CD4-positive, alpha-beta T cell treated with Interleukin-21 for 1 hour (primary cell): ENCODE results near the gene CEP192.
A peak's percentile ranks its signal among the peaks of the same experiment; 100 is the strongest.
"Not testable (repeated sequence)": the region's sequence is repeated elsewhere in the genome, so short reads cannot be mapped to it uniquely, and the experiment has no call there.

ENCODE experiments used
- DNase-seq: peaks from one replicate; pipeline ENCODE4 v3.0.0-alpha.2; 2020

The CEP192 gene, protein sequence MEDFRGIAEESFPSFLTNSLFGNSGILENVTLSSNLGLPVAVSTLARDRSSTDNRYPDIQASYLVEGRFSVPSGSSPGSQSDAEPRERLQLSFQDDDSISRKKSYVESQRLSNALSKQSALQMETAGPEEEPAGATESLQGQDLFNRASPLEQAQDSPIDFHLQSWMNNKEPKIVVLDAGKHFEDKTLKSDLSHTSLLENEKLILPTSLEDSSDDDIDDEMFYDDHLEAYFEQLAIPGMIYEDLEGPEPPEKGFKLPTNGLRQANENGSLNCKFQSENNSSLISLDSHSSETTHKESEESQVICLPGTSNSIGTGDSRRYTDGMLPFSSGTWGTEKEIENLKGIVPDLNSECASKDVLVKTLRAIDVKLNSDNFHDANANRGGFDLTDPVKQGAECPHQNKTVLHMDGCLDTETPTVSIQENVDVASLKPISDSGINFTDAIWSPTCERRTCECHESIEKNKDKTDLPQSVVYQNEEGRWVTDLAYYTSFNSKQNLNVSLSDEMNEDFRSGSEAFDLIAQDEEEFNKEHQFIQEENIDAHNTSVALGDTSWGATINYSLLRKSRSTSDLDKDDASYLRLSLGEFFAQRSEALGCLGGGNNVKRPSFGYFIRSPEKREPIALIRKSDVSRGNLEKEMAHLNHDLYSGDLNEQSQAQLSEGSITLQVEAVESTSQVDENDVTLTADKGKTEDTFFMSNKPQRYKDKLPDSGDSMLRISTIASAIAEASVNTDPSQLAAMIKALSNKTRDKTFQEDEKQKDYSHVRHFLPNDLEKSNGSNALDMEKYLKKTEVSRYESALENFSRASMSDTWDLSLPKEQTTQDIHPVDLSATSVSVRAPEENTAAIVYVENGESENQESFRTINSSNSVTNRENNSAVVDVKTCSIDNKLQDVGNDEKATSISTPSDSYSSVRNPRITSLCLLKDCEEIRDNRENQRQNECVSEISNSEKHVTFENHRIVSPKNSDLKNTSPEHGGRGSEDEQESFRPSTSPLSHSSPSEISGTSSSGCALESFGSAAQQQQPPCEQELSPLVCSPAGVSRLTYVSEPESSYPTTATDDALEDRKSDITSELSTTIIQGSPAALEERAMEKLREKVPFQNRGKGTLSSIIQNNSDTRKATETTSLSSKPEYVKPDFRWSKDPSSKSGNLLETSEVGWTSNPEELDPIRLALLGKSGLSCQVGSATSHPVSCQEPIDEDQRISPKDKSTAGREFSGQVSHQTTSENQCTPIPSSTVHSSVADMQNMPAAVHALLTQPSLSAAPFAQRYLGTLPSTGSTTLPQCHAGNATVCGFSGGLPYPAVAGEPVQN (N-terminal part only)

DNA sequence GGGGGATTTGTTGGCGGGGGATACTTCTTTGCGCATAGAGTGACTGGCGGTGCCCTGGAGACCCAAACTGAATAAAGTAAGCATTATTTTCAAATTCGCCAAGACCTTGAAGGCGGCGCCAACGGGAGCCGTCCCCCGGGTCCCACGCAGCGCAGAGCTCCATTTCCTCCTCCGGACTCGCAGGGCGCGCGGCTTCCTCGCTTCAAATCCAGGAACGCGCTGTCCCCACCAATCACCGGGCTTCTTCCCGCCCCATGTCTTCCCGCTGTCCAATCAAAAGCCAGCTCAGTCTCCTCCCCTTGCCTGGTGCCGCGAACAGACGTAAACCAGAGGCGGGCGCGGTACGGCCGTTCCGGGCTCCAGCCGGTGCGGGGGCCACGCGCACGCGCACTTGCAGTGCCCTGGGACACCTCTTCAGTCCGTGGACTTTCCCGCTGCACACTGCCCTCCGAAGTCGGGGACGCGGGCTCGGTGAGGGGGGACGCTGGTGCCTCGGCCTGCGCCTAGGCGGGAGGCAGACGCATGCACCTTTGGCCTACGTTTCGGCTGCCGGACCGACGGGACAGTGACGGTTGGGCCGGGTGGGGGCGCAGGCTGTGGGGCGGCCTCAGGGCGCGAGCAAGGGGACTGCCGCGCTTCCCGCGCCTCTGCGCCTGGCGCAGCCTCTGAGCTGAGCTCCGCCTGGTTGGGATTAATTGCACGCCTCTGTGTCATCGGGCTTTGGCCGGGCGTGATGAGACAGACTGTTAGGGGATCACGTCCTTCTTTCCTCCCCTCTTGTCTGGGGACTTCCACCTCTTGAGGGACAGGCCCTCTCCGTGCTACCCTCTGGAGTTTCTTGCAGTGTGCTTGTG lies at the start of gene CEP192:
Gene CEP192, plus strand, starts transcription at position 396 of the 854 bp plus-strand sequence. CDS start 8,063 bp downstream, outside the sequence.
- peak; percentile 99 for DNase-seq

DNA sequence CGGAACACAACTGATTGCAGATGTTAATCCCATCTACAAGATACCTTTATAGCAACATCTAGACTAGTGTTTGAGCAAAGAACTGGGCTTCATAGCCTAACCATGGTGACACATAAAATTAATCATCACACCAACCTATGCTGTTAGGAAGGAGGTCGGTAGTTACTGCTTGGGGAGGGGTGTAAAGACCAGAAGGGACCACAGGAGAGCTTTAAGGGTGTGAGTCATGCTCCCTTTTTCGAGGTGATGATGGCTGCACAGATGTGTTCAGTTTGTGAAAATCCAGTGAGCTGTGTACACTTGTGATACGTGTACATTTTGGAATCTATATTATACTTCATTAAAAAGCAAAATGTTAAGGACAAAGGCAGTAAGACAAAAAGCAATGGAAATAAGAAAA lies 47.9 kb upstream of the CEP192 start:
- DNase-seq, result no peak

DNA sequence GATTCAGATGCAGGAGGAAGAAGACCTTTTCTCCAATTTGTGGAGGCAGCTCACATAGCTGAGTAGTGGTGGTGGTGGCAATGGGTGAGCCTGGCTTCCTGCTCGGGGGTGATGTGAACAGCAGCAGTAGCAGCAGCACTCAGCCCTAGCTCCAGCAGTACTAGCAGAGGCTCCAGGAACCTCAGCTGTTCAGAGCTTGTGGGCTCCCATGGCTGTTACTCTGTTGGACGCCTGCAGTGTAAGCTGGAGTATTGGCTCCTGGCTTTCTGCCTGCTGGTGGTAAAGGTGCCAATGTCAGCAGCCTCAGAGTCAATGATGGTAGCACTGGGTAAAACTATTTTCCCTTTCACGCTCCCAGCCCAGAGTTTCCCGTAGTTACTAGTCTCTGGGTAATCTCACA lies 46.5 kb upstream of the CEP192 start:
- DNase-seq, result no peak

DNA sequence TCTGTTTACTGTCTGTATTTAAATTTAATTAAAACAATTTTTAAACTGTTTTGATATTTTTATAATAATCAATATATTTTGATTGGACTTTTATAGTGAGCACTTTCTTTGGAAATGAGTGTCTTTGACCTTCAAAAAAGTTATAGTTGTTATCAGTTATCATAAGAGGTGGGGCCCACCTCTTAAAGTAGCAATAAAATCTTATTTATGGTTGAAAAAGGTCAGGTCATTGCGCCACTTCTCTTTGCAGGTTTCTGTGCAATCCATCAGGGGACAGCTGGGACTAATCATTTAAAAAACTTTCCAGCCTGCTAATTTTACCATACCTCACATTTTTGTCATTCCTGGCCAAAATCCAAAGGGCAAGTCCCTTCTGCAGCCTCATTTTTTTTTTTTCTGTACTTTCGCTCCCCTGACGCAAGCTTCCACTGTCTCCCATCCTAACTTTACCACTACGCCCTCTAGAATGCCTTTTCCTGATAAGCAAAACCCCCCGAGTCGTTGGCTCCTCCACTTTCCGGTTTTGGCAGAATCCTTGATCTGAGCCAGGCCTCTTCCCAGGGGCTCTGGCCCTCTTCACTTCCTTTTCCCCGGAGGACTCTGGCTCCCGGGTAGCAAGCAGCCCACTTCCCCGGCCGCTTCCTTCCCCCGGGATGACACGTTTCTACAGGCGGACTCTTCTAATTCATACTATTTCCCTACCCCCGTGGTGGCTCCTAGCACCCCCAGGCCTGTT lies 44.4 kb upstream of the CEP192 start:
- no peak for DNase-seq

DNA sequence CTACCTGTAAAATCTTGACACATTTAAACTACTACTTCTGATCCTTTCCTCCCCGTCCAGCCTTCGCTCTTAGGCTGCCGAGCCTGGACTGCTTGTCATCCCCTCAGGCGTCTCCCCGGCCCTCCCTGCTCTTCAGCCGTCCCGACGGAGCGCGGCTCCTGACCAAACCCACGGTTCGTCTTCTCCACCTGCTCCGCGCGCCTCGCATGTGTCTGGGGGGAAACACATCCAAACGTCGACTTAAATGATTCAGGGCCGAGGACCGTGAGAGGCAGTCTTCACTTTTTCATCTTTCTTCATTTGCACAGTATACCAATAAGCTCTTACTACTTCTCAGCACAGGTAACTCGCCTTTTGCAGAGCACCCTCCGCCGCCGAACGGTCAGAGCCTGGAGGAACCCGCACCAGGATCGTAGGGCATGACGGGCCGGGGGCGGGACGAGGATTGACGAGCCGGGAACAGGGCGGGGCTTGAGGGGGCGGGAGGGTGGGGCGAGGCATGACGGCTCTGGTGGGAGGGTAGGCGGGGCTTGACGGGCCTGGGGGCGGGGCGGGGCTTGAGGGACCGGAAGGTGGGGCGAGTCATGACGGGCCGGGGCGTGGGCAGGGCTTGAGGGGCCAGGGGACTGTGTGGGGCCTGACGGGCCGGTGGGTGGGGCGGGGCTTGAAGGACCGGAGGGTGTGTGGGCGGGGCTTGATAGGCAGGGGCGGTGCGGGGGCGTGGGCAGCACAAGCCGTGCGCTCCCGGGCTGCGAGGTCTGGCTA lies 43.7 kb upstream of the CEP192 start, which contains the start of gene SEH1L:
Gene SEH1L, plus strand, starts transcription at position 727 of the 765 bp plus-strand sequence. CDS start 111 bp downstream, outside the sequence.
- DNase-seq, result peak; percentile 97

DNA sequence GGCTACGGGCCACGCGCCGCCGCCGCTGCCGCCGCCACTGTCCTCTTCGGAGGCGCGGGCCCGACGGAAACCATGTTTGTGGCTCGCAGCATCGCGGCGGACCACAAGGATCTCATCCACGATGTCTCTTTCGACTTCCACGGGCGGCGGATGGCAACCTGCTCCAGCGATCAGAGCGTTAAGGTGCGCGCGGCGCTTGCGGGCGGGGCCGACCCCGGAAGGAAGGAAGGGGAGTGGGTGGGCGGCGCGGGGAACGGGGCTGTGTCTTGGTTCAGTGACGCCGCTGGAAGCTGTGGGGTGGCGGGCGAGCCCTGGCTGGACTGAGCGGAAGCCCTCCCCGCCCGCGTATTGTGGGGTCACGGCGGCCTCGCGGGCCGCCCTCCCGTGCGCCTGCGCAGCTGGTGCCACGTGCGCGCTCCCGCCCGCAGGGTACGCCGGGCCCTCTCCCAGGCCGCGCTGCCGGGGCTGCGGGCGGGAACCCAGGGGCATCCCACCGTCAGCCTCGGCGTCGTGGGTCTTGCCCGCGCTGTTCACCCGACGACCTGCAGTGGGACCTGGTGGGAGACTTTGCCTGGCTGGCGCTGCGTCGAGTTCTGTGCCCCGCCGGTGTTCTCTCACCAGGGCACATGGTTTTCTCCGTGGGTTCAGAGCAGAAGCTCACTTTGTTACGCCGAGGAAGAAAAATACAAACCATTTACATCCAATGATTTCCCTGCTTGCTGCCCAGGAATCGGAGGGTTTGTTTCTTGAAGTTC lies 42.9 kb upstream of the CEP192 start:
- DNase-seq, result peak; percentile 99

DNA sequence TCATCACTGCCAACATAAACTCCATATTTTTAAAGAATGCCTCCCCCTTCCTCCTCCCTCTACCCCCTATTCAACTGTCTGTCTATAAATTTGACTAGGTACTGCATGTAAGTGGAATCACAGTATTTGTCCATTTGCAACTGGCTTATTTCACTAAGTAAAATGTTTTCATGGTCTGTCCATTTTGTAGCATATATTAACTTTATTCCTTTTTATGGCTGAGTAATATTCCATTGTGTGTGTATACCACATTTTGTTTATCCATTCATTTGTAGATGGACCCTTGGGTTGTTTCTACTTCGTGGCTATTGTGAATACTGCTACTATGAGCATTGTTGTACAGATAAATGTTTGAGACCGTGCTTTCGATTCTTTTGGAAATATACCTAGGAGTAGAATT lies 32.7 kb upstream of the CEP192 start:
- no peak for DNase-seq

DNA sequence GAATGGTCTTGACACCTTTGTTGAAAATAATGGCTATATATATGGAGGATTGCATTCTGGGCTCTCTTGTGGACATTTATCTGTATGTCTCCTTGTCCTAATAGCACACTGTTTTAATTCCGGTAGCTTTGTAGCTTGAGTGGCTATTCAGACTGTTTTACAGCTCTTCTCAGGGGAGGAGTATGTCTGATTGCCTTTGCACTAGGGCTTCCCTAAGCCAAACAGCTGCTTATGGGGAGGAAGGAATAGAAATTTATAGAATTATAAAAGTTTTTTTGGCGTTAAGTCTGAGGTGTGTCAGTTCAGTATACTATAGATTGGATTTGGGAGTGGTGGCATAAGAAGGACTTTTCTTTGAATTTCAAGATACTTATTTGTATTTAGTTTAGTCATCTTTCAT lies 30.8 kb upstream of the CEP192 start:
- DNase-seq, result no peak

DNA sequence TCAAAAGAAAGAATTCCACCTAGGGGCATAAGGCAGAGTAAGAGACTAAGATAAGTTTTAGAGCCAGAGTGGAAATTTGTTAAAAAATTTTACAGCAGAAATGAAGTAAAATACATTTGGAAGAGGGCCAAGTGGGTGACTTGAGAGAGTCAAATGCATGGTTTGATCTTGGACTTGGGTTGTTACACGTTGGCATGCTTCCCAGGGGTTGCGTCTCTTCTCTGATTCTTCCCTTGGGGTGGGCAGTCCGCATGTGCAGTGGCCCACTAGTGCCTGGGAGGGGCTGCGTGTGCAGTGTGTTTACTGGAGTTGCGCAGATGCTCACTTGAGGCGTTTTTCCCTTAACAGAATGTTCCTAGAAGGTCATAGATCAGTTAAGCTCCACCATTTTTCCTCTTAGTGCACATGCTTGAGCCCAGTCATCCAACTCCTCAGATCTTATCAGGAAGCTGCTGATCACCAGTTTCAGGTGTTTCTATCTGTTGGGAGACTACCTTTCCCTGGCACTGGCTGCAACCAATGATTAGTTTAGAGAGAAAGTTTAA lies 30.2 kb upstream of the CEP192 start:
- no peak for DNase-seq

DNA sequence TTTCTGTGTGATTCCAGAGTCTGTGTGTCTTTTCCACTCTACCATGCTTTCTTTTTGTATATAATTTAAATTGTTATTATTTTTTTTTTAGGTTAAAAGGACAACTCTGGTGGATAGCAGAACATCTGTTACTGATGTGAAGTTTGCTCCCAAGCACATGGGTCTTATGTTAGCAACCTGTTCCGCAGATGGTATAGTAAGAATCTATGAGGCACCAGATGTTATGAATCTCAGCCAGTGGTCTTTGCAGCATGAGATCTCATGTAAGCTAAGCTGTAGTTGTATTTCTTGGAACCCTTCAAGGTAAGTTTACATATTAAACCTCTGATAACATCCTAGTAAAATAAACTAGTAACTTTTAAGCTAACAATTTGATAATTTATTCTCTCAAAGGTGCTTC lies 28.1 kb upstream of the CEP192 start:
- DNase-seq, result no peak

DNA sequence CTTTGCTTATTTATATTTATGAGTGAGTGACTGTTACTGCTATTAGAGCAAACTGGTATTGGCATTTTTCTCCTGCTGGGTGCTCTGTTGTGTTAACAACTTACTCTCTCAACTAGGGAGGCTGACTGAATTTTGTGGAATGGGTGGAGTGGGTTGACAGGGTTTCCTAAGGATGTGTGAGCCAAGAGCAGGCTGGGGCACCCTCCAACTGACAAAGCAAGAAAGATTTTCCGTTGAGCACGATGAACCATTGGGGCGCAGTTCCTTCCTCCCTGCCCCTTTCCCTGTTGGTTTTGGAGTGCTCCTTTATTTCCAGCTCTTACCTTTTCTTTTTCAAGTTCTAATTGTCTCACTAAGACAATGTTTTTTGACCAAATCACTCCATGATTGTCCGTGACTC lies 23.0 kb upstream of the CEP192 start:
- no peak for DNase-seq

DNA sequence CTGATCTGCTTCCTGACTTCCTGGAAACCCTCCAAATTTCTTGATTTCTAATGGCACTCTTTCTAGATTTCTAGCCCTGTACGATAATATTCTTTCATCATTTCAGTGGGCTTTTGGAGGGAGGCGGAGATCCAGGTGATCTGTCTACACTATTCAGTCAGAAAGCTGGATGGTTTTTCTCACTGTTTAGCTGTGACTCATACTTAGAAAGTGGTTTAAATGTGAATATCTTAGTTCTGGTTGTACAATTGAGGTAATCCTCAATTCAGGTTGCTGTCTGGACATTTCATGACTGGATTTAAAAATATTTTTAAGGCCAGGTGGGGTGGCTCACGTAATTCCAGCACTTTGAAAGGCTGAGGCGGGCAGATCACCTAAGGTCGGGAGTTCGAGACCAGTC lies 22.5 kb upstream of the CEP192 start:
- DNase-seq, result no peak

DNA sequence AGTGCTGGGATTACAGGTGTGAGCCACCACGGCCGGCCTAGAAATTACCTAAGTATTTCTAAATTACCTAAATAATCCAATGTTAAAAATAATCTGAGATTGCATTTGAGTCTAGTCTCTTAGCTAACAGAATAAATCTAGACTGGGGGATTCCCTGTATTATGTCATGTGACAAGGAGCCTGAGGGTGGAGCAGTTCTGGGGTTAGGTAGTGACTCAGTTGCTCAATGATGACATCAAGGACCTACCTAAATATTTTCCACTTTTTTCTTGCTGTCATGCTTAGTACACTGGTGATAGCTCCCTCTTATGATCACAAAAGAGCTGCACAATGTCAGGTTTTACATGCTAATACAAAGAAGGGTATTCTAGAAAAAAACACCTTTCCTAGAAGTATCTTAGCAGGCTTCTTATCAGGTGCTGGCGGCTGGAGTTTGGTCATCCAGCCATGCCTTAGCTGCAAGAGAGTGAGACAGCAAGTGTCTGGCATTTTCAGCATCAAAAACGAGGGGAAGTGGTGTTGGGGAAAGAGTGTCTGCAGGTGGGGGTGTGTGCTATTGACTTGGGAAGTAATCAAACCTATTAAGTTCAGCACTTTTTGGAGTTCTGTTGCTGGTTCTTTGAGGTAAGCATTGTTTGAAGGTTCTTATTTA lies 17.5 kb upstream of the CEP192 start:
- DNase-seq, result no peak

DNA sequence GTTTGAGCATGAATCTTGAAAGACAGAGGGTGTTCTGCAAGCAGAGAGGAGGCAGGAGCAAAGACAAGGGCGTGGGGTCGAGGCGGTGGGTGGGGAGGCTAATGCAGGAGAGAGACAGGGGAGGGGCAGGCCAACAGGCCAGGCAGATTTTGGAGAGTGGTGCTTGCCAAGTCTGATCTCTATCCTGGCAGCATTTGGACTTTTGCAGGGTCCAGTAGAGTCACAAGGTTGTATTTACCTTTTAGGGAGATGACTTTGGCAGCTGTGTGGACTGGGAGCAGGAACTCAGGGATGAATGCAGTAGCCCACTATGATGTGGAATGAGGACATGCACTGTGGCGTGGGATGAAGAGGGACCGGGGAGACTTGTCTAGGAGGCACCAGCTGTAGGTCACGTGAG lies 15.7 kb upstream of the CEP192 start:
- no peak for DNase-seq

DNA sequence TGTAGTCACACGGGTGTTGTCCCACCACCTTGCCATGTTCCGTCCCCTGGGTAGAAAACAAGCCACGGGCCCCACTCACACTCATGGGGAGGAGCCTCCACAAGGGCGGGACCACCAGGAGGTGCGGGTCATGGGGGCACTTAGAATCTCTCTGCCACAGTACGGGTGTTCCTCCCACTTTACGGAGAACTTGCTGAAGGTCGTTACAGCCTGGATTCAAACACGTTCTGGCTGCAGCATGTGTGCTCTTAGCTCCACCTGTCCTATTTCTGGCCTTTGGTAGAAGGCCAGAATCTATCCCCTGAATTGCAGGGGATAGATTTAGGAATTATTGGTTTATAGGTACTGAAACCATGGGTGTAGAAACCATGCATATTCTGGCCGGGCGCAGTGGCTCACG lies 14.9 kb upstream of the CEP192 start:
- DNase-seq, result no peak

DNA sequence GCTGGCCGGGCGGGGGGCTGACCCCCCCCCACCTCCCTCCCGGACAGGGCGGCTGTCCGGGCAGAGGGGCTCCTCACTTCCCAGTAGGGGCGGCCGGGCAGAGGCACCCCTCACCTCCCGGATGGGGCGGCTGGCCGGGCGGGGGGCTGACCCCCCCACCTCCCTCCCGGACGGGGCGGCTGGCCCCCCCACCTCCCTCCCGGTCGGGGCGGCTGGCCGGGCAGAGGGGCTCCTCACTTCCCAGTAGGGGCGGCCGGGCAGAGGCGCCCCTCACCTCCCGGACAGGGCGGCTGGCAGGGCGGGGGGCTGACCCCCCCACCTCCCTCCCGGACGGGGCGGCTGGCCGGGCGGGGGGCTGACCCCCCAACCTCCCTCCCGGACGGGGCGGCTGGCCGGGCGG lies 11.1 kb upstream of the CEP192 start:
- DNase-seq, result not testable (repeated sequence)

DNA sequence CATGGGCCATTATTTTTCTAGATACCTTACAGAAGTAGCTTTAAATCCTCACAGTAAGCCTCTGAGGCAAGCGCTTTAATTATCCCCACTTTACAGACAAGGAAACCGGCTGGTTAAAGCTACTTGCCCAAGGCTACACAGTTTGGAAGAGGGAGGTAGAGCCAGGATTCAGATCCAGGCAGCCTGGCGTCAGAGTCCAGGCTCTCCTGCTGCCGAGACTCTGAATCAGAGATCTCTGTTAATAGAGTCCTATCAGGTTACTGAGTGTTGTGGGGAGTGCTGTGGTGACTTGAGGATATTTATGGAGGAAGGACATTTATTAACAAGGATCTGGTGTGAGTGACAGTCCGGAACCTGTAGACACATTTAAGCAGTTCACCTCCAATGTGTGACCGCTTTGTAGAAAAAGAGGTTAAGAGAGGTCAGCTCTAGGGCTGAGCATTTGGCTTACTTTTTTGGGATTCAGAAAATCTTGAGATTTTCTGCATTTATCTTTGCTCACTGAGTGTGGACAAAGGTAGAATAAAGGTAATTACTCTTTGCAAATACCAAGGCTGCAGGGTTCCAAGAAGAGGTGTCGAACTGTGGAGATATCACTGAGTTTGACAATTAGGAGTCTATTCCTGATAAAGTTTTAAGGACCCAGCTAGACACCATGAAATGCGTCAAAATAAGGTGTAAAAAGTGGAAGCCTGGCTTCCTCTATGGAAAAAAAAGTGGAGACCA lies 1.6 kb upstream of the CEP192 start:
- no peak for DNase-seq

DNA sequence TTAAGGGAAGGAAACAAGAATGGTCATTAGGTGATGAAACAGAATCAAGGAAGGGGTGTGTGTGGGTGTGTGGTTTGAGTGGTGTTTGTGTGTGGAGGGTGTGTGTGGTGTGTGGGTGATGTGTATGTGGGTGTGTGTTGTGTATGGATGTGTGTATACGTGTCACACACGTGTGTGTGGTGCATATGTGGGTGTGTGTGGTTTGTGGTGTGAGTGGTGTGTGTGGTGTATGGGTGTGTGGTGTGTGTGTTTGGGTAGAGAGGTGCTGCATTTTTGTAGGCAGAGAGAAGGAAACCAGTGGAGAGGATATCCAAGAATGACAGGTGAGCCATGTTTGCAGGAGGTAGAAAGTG lies 1.1 kb upstream of the CEP192 start:
- peak; percentile 52 for DNase-seq
